ENCODE measurements around the gene HIBADH.

HIBADH gene

GRCh38 chr7:27533652-27534081 lies 129.0 kb downstream of the HIBADH start:
- H3K27ac ChIP-seq: no peak overlapping the region
- TF ChIP-seq, protein P1, sequence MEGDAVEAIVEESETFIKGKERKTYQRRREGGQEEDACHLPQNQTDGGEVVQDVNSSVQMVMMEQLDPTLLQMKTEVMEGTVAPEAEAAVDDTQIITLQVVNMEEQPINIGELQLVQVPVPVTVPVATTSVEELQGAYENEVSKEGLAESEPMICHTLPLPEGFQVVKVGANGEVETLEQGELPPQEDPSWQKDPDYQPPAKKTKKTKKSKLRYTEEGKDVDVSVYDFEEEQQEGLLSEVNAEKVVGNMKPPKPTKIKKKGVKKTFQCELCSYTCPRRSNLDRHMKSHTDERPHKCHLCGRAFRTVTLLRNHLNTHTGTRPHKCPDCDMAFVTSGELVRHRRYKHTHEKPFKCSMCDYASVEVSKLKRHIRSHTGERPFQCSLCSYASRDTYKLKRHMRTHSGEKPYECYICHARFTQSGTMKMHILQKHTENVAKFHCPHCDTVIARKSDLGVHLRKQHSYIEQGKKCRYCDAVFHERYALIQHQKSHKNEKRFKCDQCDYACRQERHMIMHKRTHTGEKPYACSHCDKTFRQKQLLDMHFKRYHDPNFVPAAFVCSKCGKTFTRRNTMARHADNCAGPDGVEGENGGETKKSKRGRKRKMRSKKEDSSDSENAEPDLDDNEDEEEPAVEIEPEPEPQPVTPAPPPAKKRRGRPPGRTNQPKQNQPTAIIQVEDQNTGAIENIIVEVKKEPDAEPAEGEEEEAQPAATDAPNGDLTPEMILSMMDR (IDR thresholded peaks at IDR 0.05): no peak
- no peak for TF ChIP-seq ZFX (IDR thresholded peaks at IDR 0.05; ENCODE audit: borderline replicate concordance)

DNA sequence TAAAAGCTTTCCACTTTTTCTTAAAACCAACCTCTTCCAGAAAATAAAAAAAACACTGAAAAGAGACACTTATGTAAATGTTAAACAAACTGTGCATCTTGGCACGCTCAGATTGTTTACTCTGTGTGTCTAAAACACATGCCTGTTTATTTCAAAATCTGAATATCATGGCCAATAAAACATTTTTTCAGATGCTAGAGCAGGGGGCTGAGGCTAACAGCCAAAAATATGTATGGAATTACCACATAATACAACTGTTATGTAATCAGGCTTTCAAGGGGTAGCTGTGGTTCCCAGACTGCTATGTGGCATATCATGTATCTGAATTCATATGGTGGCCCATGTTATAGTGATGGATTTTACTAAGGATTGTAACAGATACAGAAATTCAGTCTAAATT lies 130.4 kb downstream of the HIBADH start:
- no peak overlapping the region for H3K27ac ChIP-seq
- TF ChIP-seq, protein P1 (IDR thresholded peaks at IDR 0.05): no peak
- TF ChIP-seq ZFX (IDR thresholded peaks at IDR 0.05; ENCODE audit: borderline replicate concordance): no peak

DNA sequence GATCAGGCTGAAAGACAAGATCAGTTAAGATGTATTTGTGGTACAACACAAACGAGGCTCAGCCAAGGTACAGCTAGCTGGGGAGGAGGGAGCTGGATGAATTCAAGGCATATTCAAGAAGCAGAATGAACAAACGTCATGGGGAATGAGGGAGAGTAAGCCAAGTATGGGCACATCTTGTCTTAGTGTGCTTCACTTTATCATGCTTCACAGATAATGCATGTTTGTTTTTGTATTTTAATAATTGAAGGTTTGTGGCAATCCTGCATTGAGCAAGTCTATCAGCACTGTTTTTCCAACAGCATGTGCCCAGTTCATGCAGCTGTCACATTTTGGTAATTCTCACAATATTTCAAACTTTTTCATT lies 135.4 kb downstream of the HIBADH start:
- no peak overlapping the region for H3K27ac ChIP-seq
- TF ChIP-seq ZFX (IDR thresholded peaks at IDR 0.05; ENCODE audit: borderline replicate concordance): no peak
- TF ChIP-seq, protein P1 (IDR thresholded peaks at IDR 0.05): no peak

DNA sequence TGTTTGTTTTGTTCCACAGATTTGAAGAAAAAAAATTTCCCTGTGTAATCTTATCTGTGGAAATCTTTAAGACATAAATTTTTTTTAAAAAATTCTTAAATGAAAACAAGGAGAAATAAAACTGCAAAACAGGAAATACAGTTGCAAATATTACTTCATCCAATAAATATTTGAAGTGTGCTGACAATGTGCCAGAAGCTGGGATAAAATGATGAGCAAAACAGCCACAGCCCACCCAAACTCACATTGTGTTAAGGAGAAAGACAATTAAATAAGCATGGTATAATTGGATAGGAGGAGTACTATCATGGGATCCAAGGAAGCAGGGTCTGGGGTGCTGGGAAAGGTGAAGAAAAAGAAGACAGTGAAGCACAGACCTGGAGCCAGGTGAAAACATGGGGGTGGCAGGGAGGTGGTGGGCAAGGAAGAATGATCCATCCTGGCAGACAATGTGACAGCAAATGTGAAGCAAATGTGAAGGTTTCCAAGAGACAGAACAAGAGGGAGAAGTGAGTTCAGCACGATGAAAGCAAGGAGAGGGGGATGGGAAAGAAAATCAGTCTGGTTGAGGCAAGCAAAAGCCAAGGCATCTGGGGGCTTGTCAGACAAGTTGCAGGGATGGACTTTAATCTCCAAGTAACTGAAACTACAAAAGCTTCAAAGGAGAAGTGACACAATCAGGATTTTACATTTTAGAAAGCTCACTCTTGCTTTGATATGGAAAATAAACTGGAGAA lies 135.9 kb downstream of the HIBADH start:
- TF ChIP-seq, protein P1 (IDR thresholded peaks at IDR 0.05): no peak
- no peak for TF ChIP-seq ZFX (IDR thresholded peaks at IDR 0.05; ENCODE audit: borderline replicate concordance)
- no peak overlapping the region for H3K27ac ChIP-seq

- no peak for TF ChIP-seq ZFX (IDR thresholded peaks at IDR 0.05; ENCODE audit: borderline replicate concordance)
- TF ChIP-seq, protein P1 (IDR thresholded peaks at IDR 0.05): no peak
- no peak overlapping the region for H3K27ac ChIP-seq
These were observed 136.6 kb downstream of the HIBADH start for GRCh38 chr7:27526131-27526530.

DNA sequence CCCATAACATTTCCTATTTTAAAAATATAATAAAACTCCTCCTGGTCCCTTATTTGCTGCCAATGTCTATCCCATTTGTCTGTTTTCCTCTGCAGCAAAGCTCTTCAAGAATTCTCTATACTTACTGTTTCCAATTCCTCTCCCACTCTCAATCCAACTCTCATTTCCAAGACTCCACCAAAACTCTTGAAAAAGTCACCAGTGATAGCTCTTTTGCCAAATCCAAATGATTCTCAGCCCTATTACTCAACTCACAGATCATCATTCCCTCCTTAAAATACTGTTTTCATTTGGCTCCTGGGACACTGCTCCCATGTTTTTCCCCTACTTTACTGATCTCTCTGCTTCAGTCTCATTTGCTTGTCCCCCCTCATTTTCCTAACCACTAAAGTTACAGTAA lies 139.4 kb downstream of the HIBADH start:
- no peak for TF ChIP-seq ZFX (IDR thresholded peaks at IDR 0.05; ENCODE audit: borderline replicate concordance)
- TF ChIP-seq, protein P1 (IDR thresholded peaks at IDR 0.05): no peak
- H3K27ac ChIP-seq: no peak overlapping the region

GRCh38 chr7:27522566-27522965 lies 140.1 kb downstream of the HIBADH start:
- TF ChIP-seq ZFX (IDR thresholded peaks at IDR 0.05; ENCODE audit: borderline replicate concordance): no peak
- TF ChIP-seq, protein P1 (IDR thresholded peaks at IDR 0.05): no peak
- H3K27ac ChIP-seq: no peak overlapping the region
